D721Med (cell line): Measurements from ENCODE around the gene PIK3R3.

ENCODE experiments used
- DNase-seq: peaks from one replicate; pipeline ENCODE4 v3.0.0; 2011; ENCODE audit warnings: low spot score; ENCODE audit not compliant: insufficient read length
- FAIRE-seq: peaks from 2 replicates; lab custom pipeline; 2011; peaks lifted over from hg19 to GRCh38; lab: Jason Lieb, UNC
- CTCF ChIP-seq: IDR thresholded peaks from 2 replicates; pipeline ENCODE4 v1.5.1; 2012; ENCODE audit warnings: mild to moderate bottlenecking, control low read depth; ENCODE audit not compliant: insufficient read depth; ENCODE audit errors: missing control alignments

PIK3R3 gene

DNA sequence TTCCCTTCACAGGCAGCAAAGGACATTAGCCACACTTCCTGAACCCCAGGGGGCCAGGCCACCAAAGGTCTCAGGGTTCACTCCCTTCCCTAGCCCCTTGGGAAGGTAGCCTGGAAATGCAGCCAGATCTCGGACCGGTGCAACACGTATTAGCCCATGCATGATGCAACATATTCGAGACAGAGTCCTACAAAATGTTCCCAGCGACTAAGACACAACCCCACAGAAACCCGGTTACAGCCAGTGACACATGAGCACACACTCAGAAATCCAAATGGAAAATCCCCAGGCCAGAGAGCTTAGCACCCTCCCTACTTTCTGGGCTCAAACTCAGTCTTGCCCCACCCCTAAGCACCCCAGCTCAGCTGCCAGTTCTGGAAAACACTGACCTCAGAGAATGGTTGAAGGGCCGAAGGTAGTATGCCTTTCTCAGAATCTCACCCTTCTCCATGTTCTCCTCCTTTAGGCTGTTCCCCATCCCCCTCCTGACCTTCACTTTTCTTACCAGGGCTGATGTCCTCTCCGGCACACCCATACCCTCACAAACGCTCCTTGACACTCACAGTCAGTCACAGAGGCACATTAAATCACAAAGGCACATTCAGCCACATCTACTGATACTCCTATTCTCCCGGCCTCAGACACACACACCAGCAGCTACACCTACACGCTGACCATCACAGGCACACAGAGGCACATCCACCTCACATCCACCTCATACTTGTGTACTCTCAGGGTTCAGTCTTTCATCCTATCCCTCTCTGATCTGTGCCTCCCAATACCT lies 42.2 kb upstream of the PIK3R3 start, which contains the start of gene TSPAN1:
Gene TSPAN1 (plus strand): TSS at position 640 of the 784 bp plus-strand sequence. CDS start 6,021 bp downstream, outside the sequence.
- no peak for FAIRE-seq
- peak; percentile 5 for DNase-seq
- no peak for TF ChIP-seq CTCF

DNA sequence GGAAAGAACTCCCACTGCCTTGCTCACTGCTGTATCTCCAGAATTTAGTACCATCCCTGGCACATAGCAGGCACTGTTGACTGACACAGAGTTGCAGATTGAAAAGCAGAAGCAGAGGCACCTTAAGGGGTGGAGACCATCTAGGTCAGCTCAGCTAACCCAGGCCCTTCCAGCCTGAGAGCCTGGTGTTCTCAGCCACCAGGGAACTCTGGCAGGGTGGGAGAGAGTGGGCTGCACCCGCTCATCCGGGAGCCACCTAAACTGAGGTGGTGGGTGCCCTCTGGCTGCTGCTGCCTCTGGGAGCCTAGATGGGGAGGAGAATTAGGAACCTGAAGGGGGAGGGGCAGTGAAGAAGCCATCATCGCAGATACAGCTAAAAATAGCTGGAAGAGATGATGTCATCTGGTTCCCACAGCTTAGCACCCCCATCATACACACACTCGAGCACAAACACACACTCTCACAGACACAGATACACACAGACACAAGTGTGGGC lies 41.0 kb upstream of the PIK3R3 start:
- no peak for DNase-seq
- no peak for FAIRE-seq
- TF ChIP-seq CTCF = no peak

DNA sequence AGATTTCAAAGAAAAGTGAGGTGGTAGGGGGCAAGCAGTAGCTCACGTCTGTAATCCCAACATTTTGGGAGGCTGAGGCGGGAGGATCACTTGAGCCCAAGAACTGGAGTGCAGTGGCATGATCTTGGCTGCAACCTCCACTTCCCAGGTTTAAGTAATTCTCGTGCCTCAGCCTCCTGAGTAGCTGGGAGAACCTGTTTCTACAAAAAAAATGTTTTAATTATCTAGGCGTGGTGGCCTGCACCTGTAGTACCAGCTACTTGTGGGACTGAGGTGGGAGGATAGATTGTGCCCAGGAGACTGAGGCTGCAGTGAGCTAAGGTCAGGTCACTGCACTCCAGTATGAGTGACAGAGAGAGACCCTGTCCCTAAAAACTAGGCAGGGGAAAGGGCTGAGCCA lies 39.9 kb upstream of the PIK3R3 start:
- no peak for DNase-seq
- FAIRE-seq = no peak
- TF ChIP-seq CTCF = no peak

- DNase-seq (peak; percentile 10), FAIRE-seq (no peak)
- TF ChIP-seq CTCF = no peak
Observed at GRCh38 chr1:46171871-46172270, 39.4 kb upstream of the PIK3R3 start.

DNA sequence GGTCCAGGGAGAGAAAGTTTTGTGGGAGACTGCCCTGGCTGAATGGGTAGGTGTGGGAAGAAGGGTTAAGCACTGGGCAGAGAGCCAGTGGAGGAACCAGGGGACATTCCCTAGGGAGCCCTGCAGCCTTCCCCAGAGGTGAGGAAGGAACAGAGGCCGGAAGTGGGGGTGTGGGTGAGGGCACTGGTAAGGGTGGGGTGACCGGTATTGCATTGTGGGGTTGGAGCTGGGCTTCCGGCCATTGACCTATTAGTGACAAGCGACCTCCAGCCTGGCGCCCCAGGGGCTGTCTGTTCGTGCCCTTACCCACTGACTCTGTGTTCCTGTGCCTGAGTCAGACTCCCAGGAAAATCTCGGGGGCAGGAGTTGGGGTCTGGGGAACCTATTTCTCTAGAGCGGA lies 38.9 kb upstream of the PIK3R3 start:
- no peak for DNase-seq
- TF ChIP-seq CTCF = no peak

GRCh38 chr1:46169811-46170454 lies 37.5 kb upstream of the PIK3R3 start:
- DNase-seq (no peak), FAIRE-seq (no peak)
- TF ChIP-seq CTCF = no peak

More for the DNA sequence above, 38.9 kb upstream of the PIK3R3 start:
- FAIRE-seq = no peak
